Stimulated activated naive CD4-positive, alpha-beta T cell treated with Interleukin-2 at 50 U/mL for 16 hours (primary cell): ENCODE measurements around the gene SLC39A13.

Experiments
- DNase-seq: peaks from one replicate; lab custom pipeline; 2025; lab: John Stamatoyannopoulos, UW

SLC39A13 gene

DNA sequence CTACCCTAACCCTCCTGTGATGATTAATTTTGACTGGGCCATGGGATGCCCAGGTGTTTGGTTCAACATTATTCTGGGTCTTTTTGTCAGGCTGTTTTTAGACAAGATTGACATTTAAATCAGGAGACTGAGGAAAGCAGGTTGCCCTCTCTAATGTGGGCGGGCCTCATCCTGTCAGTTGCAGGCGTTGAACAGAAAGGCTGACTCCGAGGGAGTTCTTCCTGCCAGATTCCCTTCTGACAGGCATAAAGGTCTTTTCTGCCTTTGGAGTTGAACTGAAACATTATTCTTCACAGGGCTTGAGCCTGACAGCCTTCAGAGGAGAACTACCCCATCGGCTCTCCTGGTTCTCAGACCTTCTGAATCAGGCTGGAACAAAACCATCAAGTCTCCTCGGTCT lies 22.1 kb downstream of the SLC39A13 start:
- DNase-seq, result no peak

DNA sequence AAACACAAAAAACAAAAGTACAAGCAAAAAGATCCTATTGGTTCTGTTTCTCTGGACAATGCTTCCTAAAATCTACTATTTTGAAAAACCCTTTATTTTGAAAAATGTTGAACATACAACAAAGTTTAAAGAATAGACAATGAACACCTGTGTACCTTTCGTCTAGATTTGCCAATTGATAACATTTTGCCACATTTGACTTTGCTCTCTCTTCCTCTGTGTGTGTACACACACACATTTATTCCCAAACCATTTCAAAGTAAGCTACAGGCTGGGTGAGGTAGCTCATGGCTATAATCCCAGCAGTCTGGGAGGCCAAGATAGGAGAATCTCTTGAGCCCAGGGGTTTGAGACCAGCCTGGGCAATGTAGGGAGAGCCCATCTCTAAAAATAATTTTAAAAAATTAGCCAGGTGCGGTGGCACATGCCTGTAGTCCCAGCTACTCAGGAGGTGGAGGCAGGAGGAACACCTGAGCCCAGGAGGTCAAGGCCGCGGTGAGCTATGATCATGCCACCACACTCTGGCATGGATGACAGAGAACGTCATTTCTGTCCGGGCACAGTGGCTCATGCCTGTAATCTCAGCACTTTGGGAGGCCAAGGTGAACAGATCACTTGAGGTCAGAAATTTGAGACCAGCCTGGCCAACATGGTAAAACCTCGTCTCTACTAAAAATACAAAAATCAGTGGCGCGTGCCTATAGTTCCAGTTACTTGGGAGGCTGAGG lies 23.1 kb downstream of the SLC39A13 start:
- DNase-seq, result no peak

DNA sequence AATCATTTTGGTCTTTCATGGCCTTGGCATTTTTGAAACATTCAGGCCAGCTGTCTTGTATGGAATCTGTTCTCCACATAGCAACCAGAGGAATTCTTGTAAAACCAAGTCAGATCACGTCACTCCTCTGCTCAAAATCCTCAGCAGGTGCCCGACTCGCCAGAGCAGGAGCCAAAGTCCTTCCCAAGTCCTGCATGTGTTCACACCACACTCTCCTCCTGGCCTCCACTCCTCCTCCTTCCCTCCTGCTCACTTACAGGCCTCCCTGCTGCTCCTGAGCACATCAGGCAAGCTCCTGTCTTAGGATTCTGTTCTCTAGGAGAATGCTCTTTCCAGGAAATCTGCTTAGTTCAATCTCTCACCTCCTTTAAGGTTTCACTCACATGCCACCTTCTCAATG lies 24.8 kb downstream of the SLC39A13 start:
- DNase-seq, result no peak

DNA sequence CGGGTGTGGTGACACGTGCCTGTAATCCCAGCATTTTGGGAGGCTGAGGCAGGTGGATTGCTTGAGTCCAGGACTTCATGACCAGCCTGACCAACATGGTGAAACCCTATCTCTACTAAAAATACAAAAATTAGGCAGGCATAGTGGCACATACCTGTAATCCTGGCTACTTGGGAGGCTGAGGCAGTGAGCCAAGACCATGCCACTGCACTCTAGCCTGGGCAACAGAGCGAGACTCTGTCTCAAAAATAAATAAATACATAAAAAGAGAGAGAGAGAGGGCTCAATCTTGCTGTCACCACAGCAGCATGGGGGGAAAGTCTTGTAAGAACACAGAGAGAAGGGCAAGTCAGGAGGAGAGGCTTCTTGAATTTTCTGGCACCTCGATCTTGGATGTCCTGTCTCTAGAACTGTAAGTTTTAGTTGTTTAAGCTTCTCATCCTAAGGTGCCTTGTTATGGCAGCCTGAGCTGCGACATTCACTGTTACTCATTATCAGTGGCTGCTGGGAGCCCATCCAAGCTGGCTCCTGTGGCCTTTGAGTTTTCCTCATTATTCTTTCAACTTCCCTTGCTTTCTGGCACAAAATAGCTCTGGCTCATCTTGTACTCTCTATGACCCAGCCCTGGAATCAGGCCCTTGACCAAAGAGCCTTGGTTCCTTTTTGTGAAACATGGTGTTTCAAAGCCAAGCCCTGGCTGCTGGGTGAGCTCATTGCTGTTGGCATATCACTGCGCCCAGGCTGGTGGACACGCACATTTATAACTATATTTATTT lies 25.8 kb downstream of the SLC39A13 start:
- no peak for DNase-seq

DNA sequence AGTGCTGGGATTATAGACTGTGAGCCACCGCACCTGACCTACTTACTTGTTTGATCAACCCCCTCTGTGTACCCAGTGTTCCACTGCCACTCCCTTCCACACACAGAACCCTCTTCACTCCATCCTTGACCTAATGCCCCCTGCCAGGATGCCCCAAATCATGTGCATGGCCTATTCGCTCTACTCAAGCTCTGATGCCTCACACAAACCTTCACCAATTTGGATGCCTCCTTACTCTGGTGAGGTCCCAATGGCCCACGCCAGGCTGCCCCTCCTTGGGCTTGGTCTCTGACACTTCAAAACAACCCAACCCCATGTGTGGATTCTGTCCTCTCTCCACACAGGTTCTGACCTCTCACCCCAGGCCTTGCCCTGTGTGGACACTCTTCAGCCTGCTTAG lies 27.3 kb downstream of the SLC39A13 start:
- DNase-seq, result no peak

DNA sequence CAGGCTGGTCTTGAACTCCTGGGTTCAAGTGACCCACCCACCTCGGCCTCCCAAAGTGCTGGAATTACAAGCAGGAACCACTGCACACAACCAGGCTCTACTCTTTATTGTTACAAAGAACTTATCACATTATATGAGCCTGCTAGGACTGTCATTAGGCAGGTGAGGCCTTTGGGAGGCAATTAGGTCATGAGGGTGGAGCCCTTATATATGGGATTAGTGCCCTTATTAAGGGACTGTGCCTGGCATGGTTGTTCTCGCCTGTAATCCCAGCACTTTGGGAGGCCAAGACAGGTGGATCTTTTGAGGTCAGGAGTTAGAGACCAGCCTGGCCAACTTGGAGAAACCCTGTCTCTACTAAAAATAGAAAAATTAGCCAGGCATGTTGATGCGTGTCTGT lies 28.3 kb downstream of the SLC39A13 start:
- DNase-seq, result no peak

DNA sequence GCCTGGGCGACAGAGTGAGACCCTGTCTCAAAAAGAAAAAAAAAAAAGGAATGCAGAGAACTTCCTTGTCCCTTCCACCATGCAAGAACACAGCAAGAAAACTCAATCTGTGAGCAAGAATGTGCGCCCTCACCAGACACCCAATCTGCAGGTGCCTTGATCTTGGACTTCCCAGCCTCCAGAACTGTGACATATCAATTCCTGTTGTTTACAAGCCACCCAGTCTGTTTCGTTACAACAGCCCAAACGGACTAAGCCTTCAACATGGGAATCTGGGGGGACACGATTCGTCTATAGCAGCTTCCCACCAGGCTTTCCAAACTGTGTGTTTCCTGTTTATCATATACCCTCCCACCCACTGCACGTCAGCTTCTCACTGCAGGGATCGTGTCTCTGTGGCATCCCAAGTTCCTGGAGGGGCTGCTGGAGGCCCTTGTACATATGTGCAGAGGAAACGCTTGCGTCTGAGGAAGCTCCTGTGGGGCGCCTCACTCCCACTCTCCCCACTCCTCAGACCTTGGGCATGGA lies 28.9 kb downstream of the SLC39A13 start:
- no peak for DNase-seq

DNA sequence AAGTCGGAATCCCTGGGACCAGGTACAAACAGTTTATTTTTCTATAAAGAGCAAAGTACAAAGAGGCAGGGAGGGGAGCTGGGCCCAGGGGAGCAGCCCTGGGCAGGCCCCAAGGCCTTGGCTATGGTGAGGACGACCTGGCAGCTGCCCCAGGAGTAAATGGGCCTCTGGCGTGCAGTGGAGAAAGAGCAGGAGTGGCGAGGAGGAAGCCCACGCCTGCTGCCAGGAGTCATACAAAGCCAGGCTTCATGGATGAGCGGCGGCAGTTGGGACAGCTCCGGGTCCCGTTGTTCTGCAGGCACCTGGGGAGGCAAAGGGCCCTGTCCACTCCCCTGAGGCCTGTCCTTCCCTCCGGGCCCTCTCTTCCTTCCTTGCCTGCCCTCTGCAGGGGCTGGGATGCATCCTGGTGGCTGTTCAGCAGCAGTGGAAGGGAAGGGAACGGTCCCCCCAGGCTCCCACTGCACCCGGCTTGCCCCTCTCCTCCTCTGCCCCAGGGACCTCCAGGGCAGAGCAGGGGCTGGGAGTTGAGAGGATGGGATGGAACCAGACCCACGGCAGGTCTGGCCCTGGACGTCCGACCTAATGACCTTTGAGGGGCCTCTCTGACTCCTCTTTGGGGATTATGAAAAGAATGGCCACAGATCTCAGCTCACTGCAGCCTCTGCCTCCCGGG lies 29.5 kb downstream of the SLC39A13 start:
- no peak for DNase-seq

DNA sequence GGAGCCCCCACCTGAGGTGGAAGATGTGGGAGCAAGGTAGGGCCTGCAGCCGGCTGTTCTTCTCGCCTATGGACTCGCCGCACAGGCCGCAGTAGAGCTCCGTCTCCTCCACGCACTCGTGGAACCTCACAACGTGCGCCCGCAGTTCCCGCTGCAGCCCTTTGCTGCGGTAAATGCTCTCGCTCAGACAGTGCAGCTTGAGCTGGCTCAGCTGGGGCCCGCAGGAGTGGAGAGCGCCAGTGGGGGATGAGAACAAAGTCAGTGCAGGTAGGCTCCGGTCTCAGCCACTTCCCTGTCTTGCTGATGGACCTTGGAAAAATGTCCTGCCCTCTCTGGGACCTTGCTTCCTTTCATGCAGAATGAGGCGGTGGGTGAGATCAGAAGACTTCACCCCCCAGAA lies 30.3 kb downstream of the SLC39A13 start:
- DNase-seq, result no peak

DNA sequence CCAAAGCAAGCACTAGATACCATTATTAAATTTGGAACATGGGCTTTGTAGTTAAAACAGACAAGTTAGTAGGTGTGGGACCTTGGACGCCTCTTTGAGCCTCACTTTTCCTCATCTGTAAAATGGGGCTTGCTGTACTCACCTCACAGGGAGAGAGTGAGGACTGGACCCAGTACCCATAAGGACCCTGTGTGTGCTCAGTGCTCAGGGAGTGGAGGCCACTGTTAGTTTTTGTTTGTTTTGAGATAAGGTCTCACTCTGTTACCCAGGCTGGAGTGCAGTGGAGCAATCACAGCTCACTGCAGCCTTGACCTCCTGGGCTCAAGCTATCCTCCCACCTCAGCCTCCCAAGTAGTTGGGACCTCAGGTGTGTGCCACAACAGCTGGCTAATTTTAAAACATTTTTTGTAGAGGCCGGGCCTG lies 31.7 kb downstream of the SLC39A13 start:
- no peak for DNase-seq

DNA sequence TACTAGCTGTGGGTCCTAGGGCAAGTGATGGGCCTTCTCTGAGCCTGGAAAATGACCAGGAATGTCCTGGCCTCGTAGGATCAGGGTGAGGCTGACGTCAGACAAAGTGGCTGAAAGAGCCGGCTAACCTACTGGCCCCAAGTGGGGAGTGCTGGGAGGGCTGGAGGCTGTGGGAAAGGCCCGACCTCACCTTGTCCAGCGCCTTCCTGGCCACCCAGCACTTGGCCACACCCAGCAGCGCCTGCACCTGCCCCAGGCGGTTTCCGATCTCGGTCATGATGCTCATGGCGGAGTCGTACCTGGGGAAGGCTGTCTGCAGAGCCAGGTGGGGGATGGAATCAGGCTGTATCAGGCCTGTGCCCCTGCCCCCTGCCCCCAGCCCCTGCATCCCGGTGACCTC lies 33.0 kb downstream of the SLC39A13 start:
- DNase-seq, result no peak

DNA sequence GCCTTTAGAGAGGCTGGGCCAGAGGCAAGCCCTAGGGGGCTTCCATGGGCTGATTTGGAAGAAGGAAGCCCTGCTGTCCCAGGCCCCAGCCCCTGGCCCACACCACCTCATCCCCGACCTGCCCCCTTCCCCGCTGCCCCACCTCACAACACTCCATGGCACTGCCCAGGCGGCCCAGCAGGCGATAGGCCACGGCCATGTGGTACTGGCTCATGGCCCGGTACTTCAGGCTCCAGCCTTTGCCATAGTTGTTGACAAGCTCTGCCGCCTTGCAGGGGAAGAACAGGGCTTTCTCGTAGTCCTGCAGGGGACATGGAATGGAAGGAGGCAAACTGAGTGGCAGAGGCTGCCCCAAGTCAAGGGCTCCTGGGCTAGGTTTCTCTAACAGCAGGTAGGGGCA lies 34.1 kb downstream of the SLC39A13 start:
- no peak for DNase-seq

DNA sequence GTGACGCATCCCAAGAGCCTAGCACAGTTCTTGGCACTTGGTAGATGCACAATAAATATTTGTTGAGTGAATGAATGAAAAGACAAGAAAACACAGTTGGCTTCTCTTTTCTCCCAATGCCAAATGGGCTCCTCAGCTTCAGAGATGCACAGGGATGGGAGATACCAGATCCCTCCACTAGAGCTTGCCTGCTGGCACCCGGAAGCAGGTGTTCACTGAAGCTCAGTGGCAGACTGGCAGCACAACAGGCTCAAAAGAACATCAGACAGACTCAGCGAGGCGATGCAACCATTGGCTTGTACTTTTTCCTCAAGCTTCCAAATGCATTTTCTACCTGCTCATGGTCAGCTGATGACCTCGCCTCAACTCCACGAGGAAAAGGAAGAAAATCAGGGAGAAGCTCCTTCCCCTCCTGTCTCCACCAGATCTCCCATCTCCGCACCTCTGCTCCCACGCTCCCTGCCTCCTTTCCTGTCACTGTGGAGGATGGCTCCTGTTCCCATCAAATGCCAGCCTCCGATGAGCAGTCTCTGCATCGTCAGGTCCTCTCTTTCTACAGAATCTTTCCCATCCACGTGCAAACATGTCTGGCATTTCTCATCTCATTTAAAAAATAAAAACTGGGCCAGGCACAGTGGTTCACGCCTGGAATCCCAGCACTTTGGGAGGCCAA lies 34.8 kb downstream of the SLC39A13 start:
- DNase-seq, result no peak

DNA sequence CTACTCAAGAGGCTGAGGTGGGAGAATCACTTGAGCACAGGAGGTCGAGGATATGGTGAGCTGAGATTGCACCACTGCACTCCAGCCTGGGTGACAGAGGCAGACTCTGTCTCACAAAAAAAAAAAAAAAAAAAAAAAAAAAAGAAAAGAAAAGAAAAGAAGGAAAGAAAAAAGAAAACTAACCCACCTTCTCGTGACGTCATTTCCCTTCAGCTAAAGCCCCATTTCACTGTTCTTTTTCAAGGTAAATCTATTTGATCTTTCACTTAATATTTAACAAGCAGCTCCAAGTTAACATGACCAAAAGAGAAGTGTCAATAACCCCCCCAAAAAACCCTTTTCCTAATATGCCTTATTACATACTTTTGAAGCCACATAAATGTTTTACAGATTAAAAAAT lies 35.4 kb downstream of the SLC39A13 start:
- DNase-seq, result no peak

DNA sequence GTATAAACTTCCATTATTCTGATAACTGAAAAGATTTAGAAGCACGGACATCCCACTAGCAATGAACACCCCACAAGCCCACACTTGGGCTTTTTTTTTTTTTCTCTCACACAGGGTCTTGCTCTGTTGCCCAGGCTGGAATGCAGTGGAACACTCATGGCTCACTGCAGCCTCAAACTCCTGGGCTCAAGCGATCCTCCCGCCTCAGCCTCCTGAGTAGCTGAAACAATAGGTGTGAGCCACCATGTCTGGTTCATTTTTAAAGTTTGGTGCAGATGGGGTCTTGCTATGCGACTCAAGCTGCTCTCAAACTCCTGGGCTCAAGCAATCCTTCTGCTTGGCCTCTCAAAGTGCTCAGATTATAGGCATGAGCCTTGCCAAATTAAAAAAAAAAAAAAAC lies 37.5 kb downstream of the SLC39A13 start:
- no peak for DNase-seq

DNA sequence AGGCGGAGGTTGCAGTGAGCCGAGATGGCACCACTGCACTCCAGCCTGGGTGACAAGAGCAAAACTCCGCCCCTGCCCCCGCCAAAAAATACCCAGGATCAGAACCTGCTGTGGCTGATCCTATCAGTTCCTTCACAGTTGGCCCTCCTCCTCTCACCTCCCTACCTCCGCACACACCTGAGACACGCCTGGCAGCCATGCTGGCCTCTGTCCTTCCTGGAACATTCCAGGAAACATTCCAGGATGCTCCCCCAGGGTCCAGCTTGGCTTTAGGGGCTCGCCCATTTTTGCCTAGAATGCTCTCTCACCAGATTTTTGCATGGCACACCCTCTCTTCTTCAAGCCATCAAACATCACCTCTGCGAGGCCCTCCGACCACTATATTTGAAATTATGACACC lies 38.4 kb downstream of the SLC39A13 start:
- DNase-seq, result no peak

DNA sequence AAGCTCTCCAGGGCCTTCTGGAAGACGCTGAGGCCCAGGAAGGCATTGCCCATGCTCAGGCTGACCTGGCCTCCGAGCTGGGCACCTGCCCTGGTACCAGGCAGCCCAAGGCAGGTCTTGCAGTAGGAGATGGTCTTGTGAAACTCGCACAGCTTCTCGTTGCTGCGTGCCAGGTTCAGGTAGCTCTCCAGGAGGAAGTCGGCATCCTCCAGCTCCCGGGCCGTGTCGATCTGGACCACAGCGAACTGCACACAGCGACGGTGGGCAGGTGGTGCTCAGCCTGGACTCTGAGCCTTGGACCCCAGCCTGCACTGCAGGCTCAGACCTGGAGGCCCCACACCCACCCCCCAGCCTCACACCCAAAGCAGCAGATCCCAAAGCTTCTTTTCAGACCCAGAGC lies 39.5 kb downstream of the SLC39A13 start:
- DNase-seq, result no peak

DNA sequence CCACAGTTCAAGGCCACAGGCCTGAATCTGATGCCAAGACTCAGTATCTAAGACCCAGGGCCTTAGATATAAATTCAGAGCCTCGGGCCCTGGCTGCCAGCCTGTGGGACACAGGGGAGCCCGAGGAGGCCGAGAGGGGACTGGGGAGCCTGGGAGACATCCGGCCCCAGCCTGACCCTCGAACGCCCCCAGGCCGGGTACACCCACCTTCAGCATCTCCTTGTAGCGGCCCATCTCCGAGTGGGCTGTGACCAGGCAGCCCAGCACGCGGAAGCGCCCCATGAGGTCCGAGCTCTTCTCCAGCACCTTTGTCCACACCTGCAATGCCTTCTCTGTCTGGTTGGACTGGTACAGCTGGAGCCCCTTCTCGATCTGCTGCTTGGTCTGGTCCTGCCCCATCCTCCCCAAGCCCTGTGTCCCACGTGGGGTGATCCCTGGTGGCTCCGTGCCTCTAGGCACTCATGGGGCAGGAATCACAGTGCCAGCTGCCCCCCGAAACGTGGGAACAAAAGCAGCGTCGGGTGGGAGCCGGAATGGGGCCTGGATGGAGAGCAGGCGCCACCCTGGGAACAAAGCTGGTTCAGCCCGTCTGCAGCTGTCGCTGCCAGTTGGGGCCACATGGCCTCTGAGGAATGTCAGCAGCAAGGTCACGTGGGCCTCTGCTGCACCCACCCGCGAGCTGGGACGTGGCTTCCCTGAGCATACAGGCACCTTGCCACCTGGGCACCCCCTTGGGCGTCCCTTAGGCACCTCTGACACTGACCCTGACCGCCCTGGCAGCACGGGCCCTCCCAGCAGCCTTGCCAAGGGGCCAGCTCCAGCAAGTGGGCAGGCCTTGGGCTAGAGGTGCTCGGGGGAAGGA lies 40.4 kb downstream of the SLC39A13 start, which contains the start of gene RAPSN:
RAPSN (minus strand) TSS at position 571 of the 862 bp plus-strand sequence; CDS start at position 399, 172 bp downstream.
- DNase-seq, result no peak

DNA sequence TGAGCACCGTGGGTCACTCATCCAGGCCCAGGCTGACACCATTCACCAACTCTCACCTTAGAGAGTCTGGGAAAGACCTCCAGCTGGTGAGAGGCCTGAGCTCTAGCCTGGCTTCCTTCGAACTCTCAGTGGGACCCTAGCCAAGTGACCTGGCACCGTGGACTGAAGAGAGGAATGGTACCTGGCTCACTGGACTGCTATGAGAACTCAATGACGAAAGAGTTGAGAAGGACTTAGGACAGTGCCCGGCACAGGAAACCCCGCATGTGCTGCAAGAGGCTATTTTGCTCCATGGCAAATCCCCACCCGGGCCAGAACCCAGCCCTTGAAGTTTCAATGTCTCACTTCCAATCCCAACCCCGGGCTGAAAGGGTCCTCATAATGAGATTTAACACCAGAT lies 41.2 kb downstream of the SLC39A13 start:
- no peak for DNase-seq

DNA sequence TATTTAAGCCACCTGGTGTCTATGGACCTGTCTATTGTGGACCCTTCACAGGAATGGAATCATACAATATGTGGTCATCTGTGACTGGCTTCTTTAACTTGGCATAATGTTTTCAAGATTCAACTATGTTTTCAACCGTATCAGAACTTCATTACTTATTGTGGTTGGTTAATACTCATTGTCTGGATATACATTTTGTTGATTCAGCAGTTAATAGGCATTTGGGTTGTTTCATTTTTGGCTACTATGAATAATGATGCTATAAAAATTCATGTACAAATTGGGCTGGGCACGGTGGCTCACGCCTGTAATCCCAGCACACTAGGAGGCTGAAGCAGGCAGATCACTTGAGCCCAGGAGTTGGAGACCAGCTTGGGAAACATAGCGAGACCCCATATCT lies 43.0 kb downstream of the SLC39A13 start:
- no peak for DNase-seq

DNA sequence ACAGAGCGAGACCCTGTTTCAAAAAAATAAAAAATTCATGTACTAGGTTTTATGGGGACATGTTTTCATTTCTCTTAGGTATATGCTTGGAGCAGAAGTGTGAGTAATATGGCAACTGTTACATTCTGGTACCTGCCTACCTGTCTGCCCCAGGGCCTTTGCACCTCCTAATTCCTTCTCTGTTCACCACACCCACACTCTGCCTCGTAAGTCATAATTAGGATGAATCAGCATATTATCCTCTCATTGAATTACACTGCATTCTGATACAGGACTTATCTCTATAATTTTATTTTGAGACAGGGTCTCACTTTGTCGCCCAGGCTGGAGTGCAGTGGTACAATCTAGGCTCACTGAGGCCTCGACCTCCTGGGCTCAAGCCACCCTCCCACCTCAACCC lies 43.6 kb downstream of the SLC39A13 start:
- DNase-seq, result no peak
